ENCODE results near the gene MZT1.

MZT1 gene, protein sequence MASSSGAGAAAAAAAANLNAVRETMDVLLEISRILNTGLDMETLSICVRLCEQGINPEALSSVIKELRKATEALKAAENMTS

DNA sequence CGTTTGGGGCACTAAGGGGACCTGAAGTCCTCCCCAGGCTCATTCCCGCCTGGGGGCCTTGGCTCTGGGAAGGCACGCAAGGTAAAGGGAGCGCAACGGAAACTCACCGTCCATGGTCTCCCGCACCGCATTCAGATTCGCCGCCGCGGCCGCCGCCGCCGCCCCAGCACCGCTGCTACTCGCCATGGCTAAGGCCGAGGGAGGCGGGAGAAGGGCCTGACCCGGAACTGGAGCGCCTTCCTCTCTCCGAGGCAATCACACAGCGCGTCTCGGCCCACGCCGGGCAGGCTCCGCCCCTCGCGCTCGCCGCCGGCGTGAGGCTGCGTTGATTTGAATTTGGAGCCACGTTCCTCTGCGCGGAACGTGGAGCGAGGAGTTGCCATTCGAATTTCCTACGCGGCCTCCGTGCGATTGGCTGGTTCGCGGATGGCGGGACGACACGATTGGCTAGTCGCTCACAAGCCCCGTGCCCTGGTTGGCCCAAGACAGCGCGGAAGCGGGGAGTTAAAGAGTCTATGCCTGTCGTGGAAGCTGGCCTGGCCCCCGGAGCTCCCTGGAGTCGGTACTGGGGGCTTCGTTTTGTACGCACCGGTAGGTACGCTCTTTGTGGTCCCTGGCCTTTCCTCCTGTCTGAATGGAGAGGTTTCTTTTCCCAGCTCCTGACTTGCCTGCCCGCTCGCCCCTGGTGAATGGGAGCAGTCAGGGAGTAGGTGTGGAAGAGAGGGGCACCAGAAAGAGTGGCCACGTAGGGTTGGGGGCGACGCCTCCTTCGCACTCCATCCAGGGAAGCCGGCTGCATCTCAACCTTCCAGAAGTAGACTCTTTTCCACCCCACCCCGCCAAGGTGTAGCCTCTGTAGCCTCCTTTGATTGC is at the start of gene MZT1, which contains the start of gene BORA:
Gene MZT1, minus strand, starts transcription at position 213 of the 873 bp plus-strand sequence. Its CDS starts 27 bp downstream, at position 186.
Gene BORA, plus strand, starts transcription at position 507 of the 873 bp plus-strand sequence. CDS start 1,018 bp downstream, outside the sequence.
- Mint-ChIP-seq H3K9me3 (no peaks in the 10 kb centered on the region), H3K4me3 (peak within 1 kb of the TSS; percentile 92), H3K4me1 (peaks cover 36% of the 10 kb centered on the region), H3K27me3 (no peaks in the 10 kb centered on the region), H3K27ac (ENCODE audit: low read depth) (peak within 1 kb of the TSS; percentile 85), H3K36me3 (ENCODE audit: insufficient read depth) (peaks cover 19% of the 10 kb centered on the region)
- ATAC-seq (replicated peaks; ENCODE audit: extremely low read depth, poor library complexity, severe bottlenecking), result peak; percentile 94
- DNase-seq (ENCODE audit: low spot score in 2 of 2), result peak; percentile 89 to 92

DNA sequence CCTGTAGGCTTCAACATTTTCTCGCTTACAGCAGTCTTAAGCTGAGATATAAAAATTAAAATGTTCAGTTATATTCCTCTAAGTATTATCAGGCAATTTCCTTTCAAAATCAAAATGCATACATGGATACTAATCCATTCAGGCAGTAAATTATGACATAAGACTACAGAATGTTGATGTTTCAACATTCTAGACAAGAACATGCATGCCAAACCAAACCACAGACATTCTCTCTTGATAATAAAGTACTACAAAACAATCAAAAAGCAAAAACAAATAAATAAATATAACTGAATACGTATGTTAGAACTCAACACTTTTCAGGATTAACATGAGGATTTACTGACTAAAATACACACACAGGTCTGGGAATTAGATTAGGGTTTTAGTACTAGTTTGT is 46.6 kb upstream of the MZT1 start:
- no peak overlapping the region for H3K27ac Mint-ChIP-seq (ENCODE audit: low read depth)
- DNase-seq (ENCODE audit: low spot score in 2 of 2), result no peak

GRCh38 chr13:72763411-72763810 is 36.0 kb upstream of the MZT1 start:
- peaks cover 73% of the 10 kb centered on the region for H3K36me3 Mint-ChIP-seq (ENCODE audit: insufficient read depth)
- no peaks in the 10 kb centered on the region for H3K27me3 Mint-ChIP-seq
- DNase-seq (ENCODE audit: low spot score in 2 of 2), result no peak

More for the DNA sequence above, 46.6 kb upstream of the MZT1 start:
- Mint-ChIP-seq H3K4me3 (no peak overlapping the region), H3K36me3 (ENCODE audit: insufficient read depth) (peaks cover 72% of the 10 kb centered on the region), H3K9me3 (no peaks in the 10 kb centered on the region), H3K4me1 (peaks cover 23% of the 10 kb centered on the region), H3K27me3 (no peaks in the 10 kb centered on the region)
- ATAC-seq (replicated peaks; ENCODE audit: extremely low read depth, poor library complexity, severe bottlenecking), result no peak

DNA sequence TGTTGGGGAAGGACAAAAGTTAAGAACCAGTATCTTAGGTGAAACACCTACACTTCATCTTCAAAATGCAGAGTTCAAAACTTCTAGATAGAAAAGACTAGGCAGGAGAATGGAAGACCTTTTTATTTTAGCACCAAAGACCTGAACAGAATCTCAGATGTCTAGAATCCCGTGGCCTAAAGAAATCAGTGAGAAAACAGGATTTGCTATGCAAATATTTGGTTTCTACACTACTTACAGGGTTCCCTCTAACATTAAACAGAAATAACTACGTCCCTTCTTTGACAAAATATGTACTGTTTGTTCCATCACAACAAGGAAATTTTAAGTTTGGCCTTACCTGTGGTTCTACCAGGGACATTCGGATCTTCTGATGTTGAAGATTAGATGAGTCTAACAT is 32.8 kb upstream of the MZT1 start:
- Mint-ChIP-seq H3K4me1 (no peaks in the 10 kb centered on the region), H3K36me3 (ENCODE audit: insufficient read depth) (peaks cover 69% of the 10 kb centered on the region), H3K4me3 (no peak overlapping the region), H3K27me3 (no peaks in the 10 kb centered on the region), H3K9me3 (no peaks in the 10 kb centered on the region), H3K27ac (ENCODE audit: low read depth) (no peak overlapping the region)
- no peak for ATAC-seq (replicated peaks; ENCODE audit: extremely low read depth, poor library complexity, severe bottlenecking)
- no peak for DNase-seq (ENCODE audit: low spot score in 2 of 2)

More at GRCh38 chr13:72763411-72763810, 36.0 kb upstream of the MZT1 start:
- Mint-ChIP-seq H3K4me3 (no peak overlapping the region), H3K27ac (ENCODE audit: low read depth) (no peak overlapping the region), H3K4me1 (no peaks in the 10 kb centered on the region), H3K9me3 (no peaks in the 10 kb centered on the region)
- ATAC-seq (replicated peaks; ENCODE audit: extremely low read depth, poor library complexity, severe bottlenecking), result no peak

DNA sequence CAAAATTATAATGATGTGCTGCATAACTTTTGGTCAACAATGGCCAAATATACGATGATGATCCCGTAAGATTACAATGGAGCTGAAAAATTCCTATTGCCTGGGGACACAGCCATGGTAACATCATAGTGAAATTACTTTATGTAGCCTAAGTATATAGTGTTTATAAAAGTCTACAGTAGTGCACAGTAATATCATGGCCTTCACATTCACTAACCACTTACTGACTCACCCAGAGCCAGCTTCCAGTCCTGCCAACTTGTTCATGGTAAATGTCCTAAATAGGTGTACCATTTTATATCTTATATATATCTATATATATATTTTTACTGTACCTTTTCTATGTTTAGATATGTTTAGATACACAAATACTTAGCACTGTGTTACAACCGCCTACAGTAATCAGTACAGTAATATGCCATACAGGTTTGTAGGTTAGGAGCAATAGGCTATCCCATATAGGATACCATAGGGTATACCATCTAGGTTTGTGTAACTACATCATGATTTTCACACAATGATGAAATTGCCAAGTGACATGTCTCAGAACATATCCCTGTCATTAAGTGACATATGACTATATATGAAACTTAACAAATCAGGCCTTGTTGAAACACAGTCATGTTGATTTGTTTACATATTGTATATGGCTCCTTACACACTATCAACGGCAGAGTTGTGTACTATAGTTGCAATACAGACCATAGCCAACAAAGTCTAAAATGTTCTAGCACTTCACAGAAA is 30.5 kb upstream of the MZT1 start:
- H3K9me3 Mint-ChIP-seq, result no peaks in the 10 kb centered on the region
- H3K36me3 Mint-ChIP-seq (ENCODE audit: insufficient read depth), result peaks cover 57% of the 10 kb centered on the region
- no peaks in the 10 kb centered on the region for H3K27me3 Mint-ChIP-seq
- DNase-seq (ENCODE audit: low spot score in 2 of 2), result no peak
- no peak overlapping the region for H3K4me3 Mint-ChIP-seq
- no peaks in the 10 kb centered on the region for H3K4me1 Mint-ChIP-seq
- H3K27ac Mint-ChIP-seq (ENCODE audit: low read depth), result no peak overlapping the region
- no peak for ATAC-seq (replicated peaks; ENCODE audit: extremely low read depth, poor library complexity, severe bottlenecking)

DNA sequence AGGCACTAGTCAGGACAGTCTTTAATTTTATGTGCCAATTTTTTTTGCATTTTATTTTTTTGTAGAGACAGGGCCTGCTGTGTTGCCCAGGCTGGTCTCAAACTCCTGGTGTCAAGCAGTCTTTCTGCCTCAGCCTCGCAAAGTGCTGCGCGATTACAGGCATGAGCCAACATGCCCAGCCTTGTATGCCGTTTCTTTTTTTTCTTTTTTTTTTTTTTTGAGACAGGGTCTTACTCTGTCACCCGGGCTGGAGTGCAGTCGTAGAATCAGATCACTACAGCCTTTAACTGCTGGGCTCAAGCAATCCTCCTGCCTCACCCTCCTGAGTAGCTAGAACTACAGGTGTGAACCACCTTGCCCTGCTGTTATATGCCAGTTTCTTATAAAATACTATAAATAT is 26.7 kb upstream of the MZT1 start:
- H3K36me3 Mint-ChIP-seq (ENCODE audit: insufficient read depth), result peaks cover 41% of the 10 kb centered on the region
- no peak for ATAC-seq (replicated peaks; ENCODE audit: extremely low read depth, poor library complexity, severe bottlenecking)

DNA sequence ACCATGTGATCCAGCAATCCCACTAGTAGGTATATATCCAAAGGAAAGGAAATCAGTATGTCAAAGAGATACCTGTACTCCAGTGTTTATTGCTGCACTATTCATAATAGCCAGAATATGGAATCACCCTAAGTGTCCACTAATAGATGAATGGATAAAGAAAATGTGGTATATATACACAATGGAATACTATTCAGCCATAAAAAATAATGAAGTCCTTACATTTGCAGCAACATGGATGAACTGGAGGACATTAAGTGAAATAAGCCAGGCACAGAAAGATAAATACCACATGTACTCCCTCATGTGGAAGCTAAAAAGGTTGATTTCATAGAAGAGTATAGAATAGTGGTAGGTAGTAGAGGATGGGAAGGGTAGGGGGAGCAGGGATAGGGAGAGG is 23.8 kb upstream of the MZT1 start:
- H3K27ac Mint-ChIP-seq (ENCODE audit: low read depth), result peak overlapping the region; percentile 11
- DNase-seq (ENCODE audit: low spot score in 2 of 2) (no peak), ATAC-seq (replicated peaks; ENCODE audit: extremely low read depth, poor library complexity, severe bottlenecking) (no peak)
- peaks cover 44% of the 10 kb centered on the region for H3K4me1 Mint-ChIP-seq
- peaks cover 29% of the 10 kb centered on the region for H3K36me3 Mint-ChIP-seq (ENCODE audit: insufficient read depth)
- no peaks in the 10 kb centered on the region for H3K27me3 Mint-ChIP-seq
- H3K9me3 Mint-ChIP-seq, result peaks cover 9% of the 10 kb centered on the region
- H3K4me3 Mint-ChIP-seq, result no peak overlapping the region

More for the DNA sequence above, 26.7 kb upstream of the MZT1 start:
- Mint-ChIP-seq H3K4me1 (peaks cover 31% of the 10 kb centered on the region), H3K4me3 (no peak overlapping the region), H3K27me3 (no peaks in the 10 kb centered on the region), H3K9me3 (peaks cover 9% of the 10 kb centered on the region), H3K27ac (ENCODE audit: low read depth) (no peak overlapping the region)
- no peak for DNase-seq (ENCODE audit: low spot score in 2 of 2)

DNA sequence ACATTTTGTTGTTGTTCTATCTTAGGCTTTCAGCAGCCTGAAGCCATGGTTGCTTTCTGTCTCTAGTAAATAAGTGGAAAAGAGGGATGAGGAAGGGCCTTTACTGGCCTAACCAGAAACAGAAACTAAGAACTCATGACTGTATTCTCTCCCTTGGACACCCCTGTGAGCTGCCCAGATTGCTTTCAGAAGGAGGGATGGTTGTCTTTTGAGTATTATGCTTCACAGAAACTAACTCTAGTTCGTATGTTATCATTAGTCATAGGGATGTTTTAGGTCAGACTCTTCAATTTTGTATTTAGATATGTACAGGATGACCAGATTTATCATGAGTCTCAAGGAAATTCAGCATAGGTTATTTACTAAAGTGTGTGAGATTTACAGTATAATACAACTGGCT is 17.8 kb upstream of the MZT1 start:
- DNase-seq (ENCODE audit: low spot score in 2 of 2) (no peak), ATAC-seq (replicated peaks; ENCODE audit: extremely low read depth, poor library complexity, severe bottlenecking) (no peak)
- peaks cover 31% of the 10 kb centered on the region for H3K4me1 Mint-ChIP-seq
- peaks cover 18% of the 10 kb centered on the region for H3K36me3 Mint-ChIP-seq (ENCODE audit: insufficient read depth)
- no peak overlapping the region for H3K4me3 Mint-ChIP-seq
- no peaks in the 10 kb centered on the region for H3K9me3 Mint-ChIP-seq
- no peaks in the 10 kb centered on the region for H3K27me3 Mint-ChIP-seq
- no peak overlapping the region for H3K27ac Mint-ChIP-seq (ENCODE audit: low read depth)

DNA sequence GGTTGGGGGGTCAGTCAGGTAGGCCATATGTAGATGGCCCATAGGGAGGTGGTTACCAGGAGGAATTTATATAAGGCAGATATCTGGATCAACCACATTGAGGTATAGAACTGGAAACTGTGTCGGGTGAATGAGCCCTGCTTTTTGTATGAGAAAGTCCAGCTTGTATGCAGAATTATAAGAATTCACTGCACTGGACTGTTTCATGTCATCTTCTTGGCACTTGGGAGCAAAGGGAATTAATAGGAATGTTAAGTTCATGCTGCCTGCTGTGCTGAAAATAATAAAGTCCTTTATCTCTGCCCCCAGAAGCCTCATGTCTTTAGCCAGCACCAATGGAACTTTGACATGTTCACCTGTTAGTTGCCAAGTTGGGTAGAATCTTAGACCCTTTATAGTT is 12.6 kb upstream of the MZT1 start:
- no peak overlapping the region for H3K4me3 Mint-ChIP-seq
- H3K9me3 Mint-ChIP-seq, result no peaks in the 10 kb centered on the region
- no peak for ATAC-seq (replicated peaks; ENCODE audit: extremely low read depth, poor library complexity, severe bottlenecking)
- H3K27me3 Mint-ChIP-seq, result no peaks in the 10 kb centered on the region
- peaks cover 11% of the 10 kb centered on the region for H3K4me1 Mint-ChIP-seq
- H3K27ac Mint-ChIP-seq (ENCODE audit: low read depth), result no peak overlapping the region
- peaks cover 22% of the 10 kb centered on the region for H3K36me3 Mint-ChIP-seq (ENCODE audit: insufficient read depth)
- DNase-seq (ENCODE audit: low spot score in 2 of 2), result no peak

- Mint-ChIP-seq H3K27me3 (no peaks in the 10 kb centered on the region), H3K9me3 (no peaks in the 10 kb centered on the region), H3K27ac (ENCODE audit: low read depth) (no peak overlapping the region), H3K36me3 (ENCODE audit: insufficient read depth) (peaks cover 22% of the 10 kb centered on the region), H3K4me1 (peaks cover 11% of the 10 kb centered on the region), H3K4me3 (no peak overlapping the region)
- DNase-seq (ENCODE audit: low spot score in 2 of 2) (no peak), ATAC-seq (replicated peaks; ENCODE audit: extremely low read depth, poor library complexity, severe bottlenecking) (no peak)
These were observed 9.6 kb upstream of the MZT1 start for GRCh38 chr13:72737033-72737432.

DNA sequence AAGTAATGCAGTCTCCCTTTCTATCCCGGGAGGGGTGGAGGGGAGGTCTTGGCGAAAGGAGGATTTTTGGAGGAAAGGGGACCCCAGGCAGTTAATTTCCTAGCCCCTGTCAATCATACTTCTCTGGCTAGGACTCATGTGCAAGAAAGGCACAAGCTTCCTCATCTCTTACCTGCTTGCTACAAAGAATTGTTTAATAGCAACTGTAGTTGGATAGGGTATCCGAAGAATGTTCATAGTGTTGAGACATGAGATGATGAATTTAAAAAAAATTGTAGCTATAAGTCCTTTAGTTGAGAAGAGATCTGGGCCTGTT is 819 bp upstream of the MZT1 start:
- Mint-ChIP-seq H3K27ac (ENCODE audit: low read depth) (peak overlapping the region; percentile 85), H3K4me1 (peaks cover 30% of the 10 kb centered on the region), H3K4me3 (peak overlapping the region; percentile 92), H3K27me3 (no peaks in the 10 kb centered on the region), H3K9me3 (no peaks in the 10 kb centered on the region), H3K36me3 (ENCODE audit: insufficient read depth) (peaks cover 21% of the 10 kb centered on the region)
- no peak for ATAC-seq (replicated peaks; ENCODE audit: extremely low read depth, poor library complexity, severe bottlenecking)
- no peak for DNase-seq (ENCODE audit: low spot score in 2 of 2)

- H3K36me3 Mint-ChIP-seq (ENCODE audit: insufficient read depth), result peaks cover 19% of the 10 kb centered on the region
- peak overlapping the region; percentile 92 for H3K4me3 Mint-ChIP-seq
- H3K4me1 Mint-ChIP-seq, result peaks cover 41% of the 10 kb centered on the region
- no peaks in the 10 kb centered on the region for H3K27me3 Mint-ChIP-seq
- peak overlapping the region; percentile 85 for H3K27ac Mint-ChIP-seq (ENCODE audit: low read depth)
- no peaks in the 10 kb centered on the region for H3K9me3 Mint-ChIP-seq
- DNase-seq (ENCODE audit: low spot score in 2 of 2), result peak; percentile 13 to 18
- ATAC-seq (replicated peaks; ENCODE audit: extremely low read depth, poor library complexity, severe bottlenecking), result peak; percentile 24
These were observed 558 bp downstream of the MZT1 start for GRCh38 chr13:72726726-72727416.

All from central memory CD8-positive, alpha-beta T cell (primary cell).